Activated CD4-positive, alpha-beta T cell treated with anti-CD3 and anti-CD28 coated beads, Interleukin-2, amount 50 U/mL, for 24 hours (primary cell): ENCODE measurements around the gene MCM5.
"Not testable (repeated sequence)": the region's sequence is repeated elsewhere in the genome, so short reads cannot be mapped to it uniquely, and the experiment has no call there.

Experiments
- DNase-seq, 2 donors: peaks; one replicate each; pipeline ENCODE4 v3.0.0-alpha.2; 2020; ENCODE audit warnings: low read depth in 1 of 2, low spot score in 1 of 2

The MCM5 gene

GRCh38 chr22:35431483-35432227 lies 31.7 kb downstream of the MCM5 start:
- no peak for DNase-seq

GRCh38 chr22:35432228-35432905 lies 32.4 kb downstream of the MCM5 start:
- no peak for DNase-seq

- no peak for DNase-seq
Measured at GRCh38 chr22:35434061-35434710, 34.2 kb downstream of the MCM5 start.

- no peak for DNase-seq
Measured at GRCh38 chr22:35435201-35435740, 35.3 kb downstream of the MCM5 start.

GRCh38 chr22:35436421-35436820 lies 36.5 kb downstream of the MCM5 start:
- no peak for DNase-seq

DNA sequence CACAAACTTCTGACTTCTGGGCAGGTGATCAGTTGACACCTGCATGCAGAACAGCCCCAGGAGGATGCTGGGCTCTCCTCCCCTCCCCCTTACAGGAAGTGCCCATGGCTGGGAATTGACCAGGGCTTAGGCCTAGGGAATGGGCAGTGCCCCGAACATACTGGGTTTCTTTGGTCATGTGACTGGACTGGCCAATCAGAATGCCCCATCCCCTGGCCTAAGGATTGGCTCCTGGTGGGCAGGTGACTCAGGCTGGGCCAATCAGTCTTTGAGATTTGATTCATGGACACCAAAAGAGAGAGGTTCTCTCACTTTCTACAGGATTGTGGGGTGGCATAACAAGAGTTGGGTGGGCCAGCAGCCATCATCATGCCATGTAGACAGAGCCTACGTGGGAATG lies 37.1 kb downstream of the MCM5 start:
- DNase-seq, result no peak

DNA sequence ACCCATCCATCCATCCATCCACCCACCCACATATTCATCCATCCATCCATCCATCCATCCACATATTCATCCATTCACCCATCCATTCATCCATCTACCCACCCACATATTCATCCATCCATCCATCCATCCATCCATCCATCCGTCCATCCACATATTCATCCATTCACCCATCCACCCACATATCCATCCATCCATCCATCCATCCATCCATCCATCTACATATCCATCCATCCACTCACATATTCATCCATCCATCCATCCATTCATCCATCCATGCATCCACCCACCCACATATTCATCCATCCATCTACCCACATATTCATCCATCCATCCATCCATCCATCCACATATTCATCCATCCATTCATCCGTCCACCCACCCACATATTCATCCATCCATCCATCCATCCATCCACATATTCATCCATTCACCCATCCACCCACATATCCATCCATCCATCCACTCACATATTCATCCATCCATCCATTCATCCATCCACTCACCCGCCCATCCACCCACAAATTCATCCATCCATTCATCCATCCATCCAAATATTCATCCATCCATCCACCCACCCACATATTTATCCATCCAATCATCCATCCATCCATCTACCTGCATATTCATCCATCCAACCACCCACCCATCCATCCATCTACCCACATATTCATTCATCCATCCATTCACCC lies 38.9 kb downstream of the MCM5 start:
- not testable (repeated sequence) for DNase-seq

DNA sequence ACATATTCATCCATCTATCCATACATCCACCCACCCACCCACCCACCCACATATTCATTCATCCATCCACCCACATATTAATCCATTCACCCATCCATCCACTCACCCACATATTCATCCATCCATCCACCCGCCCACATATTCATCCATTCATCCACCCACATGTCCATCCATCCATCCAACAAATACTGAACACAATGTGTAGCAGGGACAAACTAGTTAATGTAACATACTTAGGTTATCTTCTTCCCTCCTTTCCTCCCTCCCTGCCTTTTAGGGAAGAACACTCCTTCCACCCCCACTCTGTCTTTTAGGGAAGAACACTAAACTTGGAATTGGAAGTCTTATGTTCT lies 39.4 kb downstream of the MCM5 start:
- DNase-seq, result no peak

GRCh38 chr22:35440129-35440528 lies 40.2 kb downstream of the MCM5 start:
- DNase-seq, result no peak

DNA sequence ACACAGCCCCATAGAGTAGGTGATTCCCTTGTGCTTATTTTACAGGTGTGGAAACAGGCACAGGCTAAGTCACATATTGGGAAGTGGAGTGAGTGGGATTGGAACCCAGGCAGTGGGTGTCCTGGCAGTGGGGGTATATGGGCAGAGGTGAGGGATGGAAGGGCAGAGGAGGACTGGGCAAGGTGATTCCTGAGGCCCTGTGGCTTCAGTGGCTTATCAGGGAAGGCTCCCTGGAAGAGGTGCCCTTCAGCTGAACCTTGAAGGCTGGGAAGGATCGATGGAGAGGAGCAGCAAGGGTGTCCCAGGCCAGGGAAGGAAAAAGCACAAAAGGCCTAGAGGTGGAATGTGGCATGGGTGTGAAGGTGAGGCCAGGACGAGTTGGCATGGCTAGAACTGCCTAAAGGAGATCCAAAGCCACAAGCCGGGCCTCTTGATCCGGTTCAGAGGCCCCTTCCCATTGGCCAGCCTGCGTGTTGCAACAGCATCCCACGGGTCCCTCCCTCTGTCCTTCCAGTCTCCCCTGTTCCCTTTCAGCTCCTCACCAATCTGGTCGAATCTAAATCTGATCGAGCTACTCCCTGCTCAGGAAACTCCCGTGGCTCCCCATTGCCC lies 41.7 kb downstream of the MCM5 start:
- DNase-seq, result no peak

DNA sequence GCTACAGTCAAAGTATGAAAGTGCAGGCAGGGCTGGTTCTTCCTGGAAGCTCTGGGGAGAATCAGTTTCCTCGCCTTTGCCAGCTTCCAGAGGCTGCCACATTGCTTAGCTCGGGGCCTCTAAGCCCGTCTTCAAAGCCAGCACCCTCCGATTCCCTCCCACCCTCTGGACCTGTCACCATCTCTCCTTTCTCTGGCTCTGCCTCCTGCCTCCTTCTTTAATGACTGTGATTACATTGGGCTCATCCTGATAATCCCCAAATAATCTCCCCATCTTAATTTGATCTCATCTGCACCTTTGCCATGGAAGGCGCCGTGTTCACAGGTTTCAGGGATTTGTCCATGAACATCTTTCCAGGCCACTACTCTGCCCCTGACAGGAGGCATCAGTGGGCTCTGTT lies 42.5 kb downstream of the MCM5 start:
- DNase-seq, result no peak

DNA sequence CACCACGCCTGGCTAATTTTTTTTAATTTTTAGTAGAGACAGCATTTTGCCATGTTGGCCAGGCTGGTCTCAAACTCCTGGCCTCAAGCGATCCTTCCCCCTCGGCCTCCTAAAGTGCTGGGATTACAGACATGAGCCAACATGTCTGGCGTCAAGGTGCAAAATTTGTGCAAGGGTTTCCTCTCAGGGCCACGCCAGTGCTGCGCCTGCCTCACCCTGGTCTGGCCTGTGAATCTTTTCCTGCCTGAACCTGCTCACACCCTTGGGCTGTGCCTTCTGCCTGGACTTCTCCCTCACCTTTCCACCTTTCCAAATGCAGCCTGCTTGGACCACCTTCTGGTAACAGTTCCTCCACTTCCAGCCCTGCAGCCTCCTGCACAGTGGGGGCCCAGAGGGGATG lies 43.4 kb downstream of the MCM5 start:
- no peak for DNase-seq

DNA sequence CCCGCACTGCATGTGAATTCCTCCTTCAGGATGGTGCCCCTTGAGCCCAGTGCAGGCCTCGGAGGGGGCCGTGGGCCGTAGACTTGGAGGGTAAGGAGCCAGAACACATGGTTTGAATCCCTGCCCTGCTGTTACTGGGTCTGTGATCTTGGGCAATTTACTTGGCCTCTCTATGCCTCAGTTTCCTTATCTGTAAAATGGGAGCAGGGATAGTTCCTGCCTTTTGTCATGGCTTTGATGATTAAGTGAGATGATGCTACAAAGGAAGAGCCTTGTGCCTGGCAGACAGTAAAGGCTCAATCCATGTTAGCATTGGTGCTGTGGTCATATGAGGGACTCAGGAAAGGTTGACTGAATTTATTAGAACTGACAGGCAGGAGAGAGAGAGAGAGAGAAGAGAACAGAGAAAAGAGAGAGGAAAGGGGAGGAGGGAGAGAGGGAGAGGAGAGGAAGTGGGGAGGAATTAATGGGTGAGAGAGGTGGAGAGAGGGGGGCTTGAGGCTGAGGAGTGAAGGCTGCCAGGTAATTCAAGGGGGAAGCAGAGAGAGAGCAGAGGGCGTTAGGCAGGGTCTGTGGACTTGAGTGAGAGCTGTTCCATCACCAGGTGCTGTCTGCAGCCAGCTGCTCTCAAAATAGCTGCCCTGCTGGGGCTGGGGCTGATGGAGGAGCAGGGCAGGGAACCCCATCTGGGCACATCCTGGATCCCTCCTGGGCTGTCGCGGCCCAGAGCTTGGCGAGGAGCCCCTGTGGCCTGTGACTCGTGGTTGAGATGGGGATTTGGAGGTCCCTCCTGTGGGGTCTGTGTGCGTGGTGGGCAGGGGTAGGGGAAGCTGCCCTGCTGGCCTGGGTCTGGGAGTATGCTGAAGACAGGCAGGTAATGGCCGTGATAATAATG lies 44.1 kb downstream of the MCM5 start:
- no peak for DNase-seq

DNA sequence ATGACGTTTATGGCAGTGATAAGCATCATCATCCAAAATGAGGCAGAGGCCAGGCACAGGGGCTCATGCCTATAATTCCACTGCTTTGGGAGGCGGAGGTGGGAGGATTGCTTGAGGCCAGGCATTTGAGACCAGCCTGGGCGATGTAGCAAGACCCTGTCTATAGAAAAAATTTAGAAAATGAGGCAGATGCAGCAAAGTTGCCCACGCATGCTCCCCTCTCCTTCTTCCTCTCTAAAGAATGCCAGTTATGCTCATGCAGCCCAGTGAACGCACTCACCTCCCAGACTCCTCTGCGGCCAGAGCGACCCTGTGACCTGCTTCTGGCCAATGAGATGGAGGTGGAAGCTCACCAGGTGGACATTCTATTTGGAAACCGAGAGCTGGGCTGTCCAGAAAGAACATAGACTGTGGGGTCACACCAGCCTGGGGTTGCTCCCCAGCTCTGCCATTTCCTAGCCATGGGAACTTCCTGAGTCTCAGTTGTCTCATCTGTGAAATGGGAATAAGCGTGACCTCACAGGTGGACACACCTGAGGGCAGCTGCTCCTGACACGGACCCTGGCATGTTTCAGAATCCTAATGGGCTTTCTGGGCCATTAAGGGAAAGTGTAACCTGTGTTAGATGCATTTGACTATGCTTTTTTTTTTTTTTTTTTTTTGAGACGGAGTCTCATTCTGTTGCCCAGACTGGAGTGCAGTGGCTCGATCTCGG lies 44.9 kb downstream of the MCM5 start:
- DNase-seq, result no peak

- no peak for DNase-seq
Measured at GRCh38 chr22:35445933-35446332, 46.0 kb downstream of the MCM5 start.

DNA sequence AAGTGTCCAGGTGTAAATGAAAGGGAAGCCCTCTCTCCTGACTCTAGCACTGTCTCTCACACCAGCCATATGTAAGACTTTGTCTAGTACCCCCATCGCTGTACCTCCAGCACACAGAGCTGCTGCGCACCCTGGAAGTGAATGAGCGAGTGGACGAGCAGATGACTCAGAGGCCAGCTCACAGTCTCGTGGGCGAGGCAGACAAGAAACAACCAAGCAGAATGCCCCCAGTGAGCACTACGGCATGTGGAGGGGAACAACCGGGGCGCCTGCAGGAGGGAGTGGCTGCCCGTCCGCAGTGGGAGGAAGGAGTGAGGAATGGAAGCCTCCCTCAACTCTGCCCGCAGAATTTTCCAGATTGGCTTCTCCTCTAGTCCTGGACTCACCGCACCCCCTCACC lies 46.4 kb downstream of the MCM5 start:
- no peak for DNase-seq

DNA sequence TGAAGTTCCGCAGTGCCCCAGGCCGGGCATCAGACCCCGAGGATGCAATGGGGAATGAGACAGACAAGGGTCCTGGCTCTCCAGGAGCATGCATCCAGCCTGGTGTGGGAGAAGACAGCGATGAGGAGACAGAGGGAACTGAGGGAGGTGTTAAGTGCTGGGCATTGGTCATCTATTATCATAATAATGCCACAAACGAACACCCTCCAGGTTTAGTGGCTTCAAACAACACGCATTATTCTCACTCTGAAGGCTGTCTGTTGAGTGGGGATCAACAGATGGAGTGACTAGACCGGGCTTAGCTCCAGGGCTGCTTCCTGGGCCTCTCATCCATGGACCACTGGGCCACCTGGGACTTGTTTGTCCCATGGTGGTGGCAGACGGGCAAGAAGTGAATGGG lies 48.6 kb downstream of the MCM5 start:
- DNase-seq, result no peak

- DNase-seq, result no peak
Measured at GRCh38 chr22:35449829-35450689, 50.1 kb downstream of the MCM5 start.
